H1 (cell line): Measurements from ENCODE around the gene SRPK3. TPM values are rescaled to one million over a fixed set of nuclear protein-coding genes. Genes with fewer than 3 reads are reported as not detected.

Experiments used
- NANOG ChIP-seq: IDR thresholded peaks from 2 replicates; pipeline ENCODE4 v1.6.1; 2011; ENCODE audit warnings: low read length, low read depth, mild to moderate bottlenecking, inconsistent platforms; ENCODE audit not compliant: insufficient read depth, poor library complexity, severe bottlenecking
- RBBP5 ChIP-seq: IDR thresholded peaks from 2 replicates; pipeline ENCODE4 v1.7.1; 2012; ENCODE audit warnings: low read depth, mild to moderate bottlenecking, inconsistent platforms, low read length, moderate library complexity, borderline replicate concordance
- RFX5 ChIP-seq: IDR thresholded peaks from 2 replicates; pipeline ENCODE4 v1.6.1; 2011; ENCODE audit warnings: low read depth, low read length, improper control_type of control experiment, borderline replicate concordance
- SP1 ChIP-seq: IDR thresholded peaks from 2 replicates; pipeline ENCODE4 v1.6.1; 2011; ENCODE audit warnings: low read depth, low read length
- polyA plus RNA-seq, 7 experiments: library from polyadenylated mRNA; depleted of rRNA in 3 of 7; stranded (reverse) in 5 of 7; unstranded in 2 of 7; fragments of >200 nt in 5 of 7; fragments of 200-250 nt in 2 of 7; gene quantifications; 1 replicate in 5 of 7; 2 replicates in 1 of 7; 4 replicates in 1 of 7; pipeline versions ENCODE4 v1.2.1 to v1.2.3, GENCODE V29; 2011 to 2013; ENCODE audit warnings: missing spikeins in 2 of 7, mixed read lengths in 2 of 7
- total RNA-seq: library from RNA; stranded (reverse); fragmentation: NEBNext Ultra II Directional; extraction: Animal tissue kit (Norgen Biotek cat#: 25700); gene quantifications from 2 replicates; pipeline ENCODE4 v1.2.1, GENCODE V29; 2021
- TF ChIP-seq, protein P1 (sequence below): IDR thresholded peaks from 2 replicates; pipeline ENCODE4 v1.6.1; 2012; ENCODE audit warnings: inconsistent platforms

SRPK3 gene
- total and polyA plus RNA-seq, 2 of the 8 experiments (the other 6 are each of a cell fraction or from before 2014, with no cell fraction given), result not detected

- TF ChIP-seq RBBP5, result no peak
- no peak for TF ChIP-seq SP1
- TF ChIP-seq RFX5, result no peak
- TF ChIP-seq, protein P1, sequence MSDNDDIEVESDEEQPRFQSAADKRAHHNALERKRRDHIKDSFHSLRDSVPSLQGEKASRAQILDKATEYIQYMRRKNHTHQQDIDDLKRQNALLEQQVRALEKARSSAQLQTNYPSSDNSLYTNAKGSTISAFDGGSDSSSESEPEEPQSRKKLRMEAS, result no peak
- no peak for TF ChIP-seq NANOG
These were observed 44.6 kb upstream of the SRPK3 start (continued) for GRCh38 chrX:153736071-153736820.
